Measurements from ENCODE around the gene CST8. TPM values are rescaled to one million over a fixed set of nuclear protein-coding genes. Genes with fewer than 3 reads are reported as not detected.

Gene CST8, protein sequence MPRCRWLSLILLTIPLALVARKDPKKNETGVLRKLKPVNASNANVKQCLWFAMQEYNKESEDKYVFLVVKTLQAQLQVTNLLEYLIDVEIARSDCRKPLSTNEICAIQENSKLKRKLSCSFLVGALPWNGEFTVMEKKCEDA
- not detected for total RNA-seq
- long read RNA-seq, result 0 reads

- DNase-seq (no peak), ATAC-seq (ENCODE audit: poor library complexity) (no peak)
- intact Hi-C loops (cut with DNase I), result no loop called here
Measured at GRCh38 chr20:23490817-23491216, at the start of gene CST8. TSS of gene CST8 (plus strand) at chr20:23491117. CDS start at chr20:23491668, 551 bp downstream.

- ATAC-seq (ENCODE audit: poor library complexity), result peak; percentile 87
- DNase-seq, result peak; percentile 57
- intact Hi-C loops (cut with DNase I), result loop anchor here (10.0 kb wide), 1 partner anchor 163 kb away; the partner anchor contains the start of gene CST9
Measured at GRCh38 chr20:23441850-23442313, 49.0 kb upstream of the CST8 start.

DNA sequence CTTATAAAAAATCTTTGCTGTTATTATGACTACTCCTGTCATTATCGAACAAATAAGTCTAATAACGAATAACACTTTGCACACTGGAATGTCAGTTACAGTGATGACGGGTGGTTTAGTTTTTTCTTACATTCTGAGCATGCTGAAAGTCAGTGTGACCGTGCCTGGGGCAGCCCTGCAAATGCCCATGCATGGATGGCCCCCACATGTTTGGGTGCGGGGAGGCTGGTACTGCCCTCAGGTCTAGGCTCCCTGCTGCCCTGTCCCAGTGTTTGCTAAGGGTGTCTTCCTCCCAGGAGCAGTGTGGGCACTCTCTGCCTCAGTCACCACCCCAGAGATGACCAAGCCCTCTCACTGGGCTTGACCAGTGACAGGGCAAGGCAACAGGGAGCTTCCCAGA lies 48.5 kb upstream of the CST8 start:
- ATAC-seq (ENCODE audit: poor library complexity) (no peak), DNase-seq (no peak)
- intact Hi-C loops (cut with DNase I), result loop anchor here (10.0 kb wide), 1 partner anchor 162 kb away; the partner anchor contains the start of gene CST9

DNA sequence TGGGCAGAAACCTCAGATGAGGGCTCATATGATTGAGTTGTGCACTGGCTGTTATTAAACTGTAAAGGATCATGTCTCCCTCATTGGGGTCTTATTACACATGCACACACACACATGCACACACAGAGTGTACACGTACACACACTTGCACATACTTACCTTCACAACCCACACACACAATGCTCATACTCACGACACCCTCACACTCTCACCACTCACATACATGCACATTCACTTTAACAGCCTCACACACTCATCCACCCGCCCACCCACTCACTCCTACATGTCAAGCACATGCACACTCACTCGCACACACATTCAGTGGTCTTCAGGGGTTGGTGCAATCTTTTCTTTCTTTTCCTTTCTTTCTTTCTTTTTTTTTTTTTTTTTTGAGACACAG lies 46.1 kb upstream of the CST8 start:
- no peak for ATAC-seq (ENCODE audit: poor library complexity)
- intact Hi-C loops (cut with DNase I), result loop anchor here (10.0 kb wide), 1 partner anchor 160 kb away; the partner anchor contains the start of gene CST9
- DNase-seq, result no peak

DNA sequence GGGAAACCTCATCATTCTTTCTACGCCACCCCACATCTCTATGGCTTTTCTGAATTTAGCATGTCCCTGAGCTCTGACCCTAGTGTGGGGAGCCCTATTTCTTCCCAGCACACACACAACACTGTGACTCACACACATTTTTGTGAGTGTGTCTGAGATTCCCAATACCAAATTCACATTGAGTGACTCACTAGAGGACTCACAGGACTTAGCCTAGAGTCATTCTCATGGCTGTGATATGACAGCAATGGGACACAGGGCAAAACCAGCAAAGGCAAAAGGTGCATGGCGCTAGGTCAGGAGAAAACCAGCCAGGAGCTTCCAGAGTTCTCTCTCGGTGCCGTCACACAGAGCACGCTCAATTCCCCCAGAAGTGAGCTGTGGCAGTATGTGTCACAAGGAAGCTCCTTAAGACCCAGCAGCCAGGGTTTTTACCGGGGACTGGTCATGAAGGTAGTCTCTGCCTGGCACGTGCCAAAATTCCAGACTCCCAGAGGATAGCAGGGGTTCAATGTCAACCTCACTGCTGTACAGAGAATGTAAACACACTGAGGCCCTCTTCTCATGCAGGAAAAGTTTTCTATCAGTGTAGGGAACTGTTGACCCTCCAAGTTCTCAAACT lies 45.2 kb upstream of the CST8 start:
- DNase-seq (no peak), ATAC-seq (ENCODE audit: poor library complexity) (no peak)
- intact Hi-C loops (cut with DNase I), result loop anchor here (10.0 kb wide), 1 partner anchor 159 kb away; the partner anchor contains the start of gene CST9

DNA sequence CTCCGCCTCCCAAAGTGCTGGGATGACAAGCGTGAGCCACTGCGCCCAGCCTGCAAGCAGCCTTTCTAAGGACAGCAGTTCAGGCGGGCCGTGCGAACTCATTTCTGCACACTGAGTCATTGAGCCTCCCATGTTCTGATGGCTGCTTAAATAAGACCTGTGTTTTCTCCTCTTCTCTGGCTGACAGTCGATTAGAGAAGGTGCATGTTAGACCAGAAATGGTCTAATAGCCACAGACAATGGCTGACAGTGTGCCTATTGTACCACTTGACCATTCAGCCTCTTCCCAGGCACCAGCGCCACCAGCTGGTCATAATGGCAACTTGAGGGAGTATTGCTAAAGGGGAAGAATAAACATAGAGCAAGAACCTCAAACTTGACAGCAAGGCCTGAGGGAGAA lies 44.4 kb upstream of the CST8 start:
- ATAC-seq (ENCODE audit: poor library complexity) (peak; percentile 82), DNase-seq (peak; percentile 61)
- intact Hi-C loops (cut with DNase I), result loop anchor here (10.0 kb wide), 1 partner anchor 158 kb away; the partner anchor contains the start of gene CST9

GRCh38 chr20:23448167-23448566 lies 42.8 kb upstream of the CST8 start:
- ATAC-seq (ENCODE audit: poor library complexity) (no peak), DNase-seq (no peak)
- intact Hi-C loops (cut with DNase I), result loop anchor here (10.0 kb wide), 1 partner anchor 157 kb away; the partner anchor contains the start of gene CST9

- DNase-seq (no peak), ATAC-seq (ENCODE audit: poor library complexity) (no peak)
- intact Hi-C loops (cut with DNase I), result loop anchor here (10.0 kb wide), 1 partner anchor 155 kb away; the partner anchor contains the start of gene CST9
Measured at GRCh38 chr20:23449421-23449820, 41.5 kb upstream of the CST8 start.

DNA sequence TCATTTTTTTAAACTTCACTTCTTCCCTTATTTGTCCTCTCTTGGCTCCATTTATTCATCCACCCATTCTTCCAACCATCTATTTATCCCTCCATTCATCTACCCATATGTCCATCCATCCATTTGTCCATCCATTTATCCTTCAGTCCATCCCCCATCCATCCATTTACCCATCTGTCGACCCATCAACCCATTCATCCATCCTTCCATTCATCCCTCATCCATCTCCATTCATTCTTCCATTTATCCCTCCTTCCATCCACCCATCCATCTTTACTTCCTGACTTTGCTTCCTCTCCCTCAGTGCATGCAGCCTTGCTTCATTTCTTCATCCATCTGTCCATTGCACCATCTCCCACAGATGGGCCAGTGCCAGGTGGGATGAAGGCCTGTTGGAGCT lies 40.0 kb upstream of the CST8 start:
- ATAC-seq (ENCODE audit: poor library complexity) (no peak), DNase-seq (no peak)
- intact Hi-C loops (cut with DNase I), result no loop called here

GRCh38 chr20:23451956-23452487 lies 38.9 kb upstream of the CST8 start:
- no peak for ATAC-seq (ENCODE audit: poor library complexity)
- no peak for DNase-seq
- intact Hi-C loops (cut with DNase I), result no loop called here

DNA sequence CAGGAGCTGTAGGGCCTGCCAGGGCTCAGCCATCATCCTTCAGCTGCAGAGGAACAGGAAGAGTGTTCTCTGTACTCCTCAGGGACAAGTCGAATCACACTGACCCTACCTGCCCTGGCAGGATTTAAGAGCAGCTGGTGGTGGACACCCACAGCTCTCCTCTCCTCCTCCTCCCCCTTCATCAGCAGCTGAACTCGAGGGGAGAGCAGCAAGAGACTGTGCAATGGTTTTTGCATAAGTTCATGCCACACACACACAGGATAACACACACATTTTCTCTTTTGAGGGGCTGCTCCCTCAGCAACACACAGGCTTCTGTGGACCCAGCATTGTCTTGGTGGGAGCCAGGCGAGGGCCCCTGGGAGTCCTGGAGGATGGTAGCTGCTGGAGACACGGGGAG lies 38.1 kb upstream of the CST8 start, which contains the start of gene CST11:
TSS of gene CST11 (minus strand) at position 101 of the 400 bp plus-strand sequence. CDS start at position 36, 65 bp downstream.
- no peak for ATAC-seq (ENCODE audit: poor library complexity)
- no peak for DNase-seq
- intact Hi-C loops (cut with DNase I), result no loop called here

- intact Hi-C loops (cut with DNase I), result no loop called here
- ATAC-seq (ENCODE audit: poor library complexity) (no peak), DNase-seq (no peak)
Measured at GRCh38 chr20:23453549-23454543, 37.1 kb upstream of the CST8 start.

DNA sequence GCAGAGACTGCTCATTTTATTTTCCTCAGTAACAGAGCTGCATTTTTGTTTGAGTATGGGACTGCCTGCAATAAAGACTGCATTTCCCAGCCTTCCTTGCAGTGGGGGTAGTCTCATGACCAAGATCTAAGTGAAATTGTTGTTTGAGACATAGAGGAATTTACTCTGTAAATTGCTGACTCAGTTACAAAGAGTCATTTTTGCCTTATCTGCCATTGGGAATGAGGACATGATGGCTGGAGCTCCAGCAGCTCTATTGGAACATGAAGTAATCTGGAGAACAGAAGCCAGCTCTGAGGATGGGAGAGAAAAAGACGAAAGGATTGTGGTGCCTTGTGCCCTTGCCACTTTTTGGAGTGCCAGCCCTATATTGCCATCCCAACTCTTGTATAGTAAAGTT lies 36.1 kb upstream of the CST8 start:
- DNase-seq, result no peak
- intact Hi-C loops (cut with DNase I), result no loop called here

GRCh38 chr20:23455639-23456038 lies 35.3 kb upstream of the CST8 start:
- DNase-seq (no peak), ATAC-seq (ENCODE audit: poor library complexity) (no peak)
- intact Hi-C loops (cut with DNase I), result no loop called here

More for the DNA sequence above, 36.1 kb upstream of the CST8 start:
- no peak for ATAC-seq (ENCODE audit: poor library complexity)

GRCh38 chr20:23456409-23456808 lies 34.5 kb upstream of the CST8 start:
- ATAC-seq (ENCODE audit: poor library complexity), result no peak
- no peak for DNase-seq
- intact Hi-C loops (cut with DNase I), result no loop called here

- ATAC-seq (ENCODE audit: poor library complexity) (no peak), DNase-seq (no peak)
- intact Hi-C loops (cut with DNase I), result no loop called here
Measured at GRCh38 chr20:23456873-23457272, 34.0 kb upstream of the CST8 start.

GRCh38 chr20:23459461-23460150 lies 31.3 kb upstream of the CST8 start:
- intact Hi-C loops (cut with DNase I), result no loop called here
- ATAC-seq (ENCODE audit: poor library complexity) (no peak), DNase-seq (no peak)

- ATAC-seq (ENCODE audit: poor library complexity) (no peak), DNase-seq (no peak)
- intact Hi-C loops (cut with DNase I), result no loop called here
Measured at GRCh38 chr20:23461180-23461579, 29.7 kb upstream of the CST8 start.

All from Right ventricle myocardium superior (tissue), 1 donor.